OCI-LY3 (cell line): Measurements from ENCODE around the gene PRM1.

Experiments used
- H2AFZ ChIP-seq: fragments of 200-600, 300-600 bp; shearing (Covaris generic); 2 replicates; pipeline ENCODE4 v1.6.0; 2014; ENCODE audit warnings: antibody characterized with exemption, low read depth, low read length
- H3K27ac ChIP-seq: fragments of 200-600, 300-600 bp; sonication (generic); 2 replicates; pipeline ENCODE4 v1.5.1; 2014; ENCODE audit warnings: mild to moderate bottlenecking, low read length, moderate library complexity, mixed read lengths
- H3K27me3 ChIP-seq: fragments of 200-600, 300-600 bp; sonication (generic); 2 replicates; pipeline ENCODE4 v1.6.1; 2014; ENCODE audit warnings: low read depth, low read length, mixed read lengths
- H3K36me3 ChIP-seq: fragments of 200-600, 300-600 bp; sonication (generic); replicated peaks from 2 replicates; pipeline ENCODE3; 2014; ENCODE audit warnings: low read depth, low read length, mixed read lengths
- H3K4me1 ChIP-seq: fragments of 300-600, 200-600 bp; sonication (generic); 2 replicates; pipeline ENCODE4 v1.6.1; 2014; ENCODE audit warnings: low read length, mixed read lengths
- H3K4me2 ChIP-seq: fragments of 200-600, 300-600 bp; sonication (generic); 2 replicates; pipeline ENCODE4 v1.6.1; 2014; ENCODE audit warnings: low read length, mixed read lengths
- H3K4me3 ChIP-seq: fragments of 300-600, 200-600 bp; sonication (generic); 2 replicates; pipeline ENCODE4 v1.5.1; 2014; ENCODE audit warnings: antibody characterized with exemption, mild to moderate bottlenecking, low read length, moderate library complexity
- H3K79me2 ChIP-seq: fragments of 300-600, 200-600 bp; shearing (Covaris generic); 2 replicates; pipeline ENCODE4 v1.6.1; 2014; ENCODE audit warnings: mild to moderate bottlenecking, low read length, mixed read lengths
- H3K9ac ChIP-seq: fragments of 300-600, 200-600 bp; shearing (Covaris generic); 2 replicates; pipeline ENCODE4 v1.6.0; 2014; ENCODE audit warnings: mild to moderate bottlenecking, low read length, moderate library complexity
- H3K9me3 ChIP-seq: fragments of 200-600, 300-600 bp; shearing (Covaris generic); 2 replicates; pipeline ENCODE4 v1.6.1; 2014; ENCODE audit warnings: low read length, mixed read lengths; ENCODE audit not compliant: insufficient read depth
- H4K20me1 ChIP-seq: fragments of 200-600, 300-600 bp; sonication (generic); 2 replicates; pipeline ENCODE4 v1.6.1; 2016; ENCODE audit warnings: low read length, mixed read lengths; ENCODE audit not compliant: insufficient read depth
- EZH2phosphoT487 ChIP-seq: fragments of 200-600 bp; shearing (Covaris generic); IDR thresholded peaks from 2 replicates; pipeline ENCODE4 v1.6.1; 2018; ENCODE audit warnings: antibody characterized with exemption, mixed run types, low read depth
- TF ChIP-seq, protein P1 (sequence below): fragments of 200-600, 300-600 bp; sonication (generic); IDR thresholded peaks from 2 replicates; pipeline ENCODE4 v1.5.1; 2014; ENCODE audit warnings: antibody characterized with exemption, low read length, low read depth

The PRM1 gene

DNA sequence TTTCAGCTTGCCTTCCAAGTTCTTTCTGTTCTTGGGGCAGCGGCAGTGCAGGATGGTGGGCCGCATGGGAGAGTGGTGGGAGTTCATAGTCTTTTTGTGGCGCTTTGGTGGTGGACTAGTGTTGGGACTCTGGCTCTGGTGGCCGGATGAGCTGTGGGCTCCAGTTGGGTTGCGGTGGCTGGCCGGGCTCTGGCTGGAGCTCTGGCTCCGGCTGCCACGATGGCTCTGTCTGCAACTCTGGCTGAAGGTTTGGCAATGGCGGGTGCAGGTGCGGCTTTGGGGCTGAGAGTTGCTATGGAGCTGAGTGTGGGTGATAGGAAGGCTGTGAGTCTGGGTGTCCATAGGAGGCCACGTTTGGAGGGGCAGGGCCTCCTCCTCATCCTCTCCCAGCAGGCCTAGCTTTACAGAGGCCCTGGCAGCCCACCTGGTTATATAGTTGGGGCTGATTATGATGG is 12.2 kb downstream of the PRM1 start, which contains the start of gene TNP2:
TNP2 (minus strand) TSS at position 405 of the 455 bp plus-strand sequence; CDS start at position 342, 63 bp downstream.
- Histone ChIP-seq H4K20me1 (no peaks in the 10 kb centered on the region), H3K9ac (no peak within 1 kb of the TSS), H3K79me2 (no peaks in the 10 kb centered on the region), H3K27ac (no peak within 1 kb of the TSS), H3K36me3 (no peaks in the 10 kb centered on the region), H3K4me3 (no peak within 1 kb of the TSS), H3K4me2 (no peak within 1 kb of the TSS), H3K27me3 (peaks cover 3% of the 10 kb centered on the region; the same call in 1 of the 2 replicates), H3K9me3 (no peaks in the 10 kb centered on the region), H3K4me1 (peaks cover 9% of the 10 kb centered on the region), H2AFZ (no peak within 1 kb of the TSS)
- TF ChIP-seq, protein P1, sequence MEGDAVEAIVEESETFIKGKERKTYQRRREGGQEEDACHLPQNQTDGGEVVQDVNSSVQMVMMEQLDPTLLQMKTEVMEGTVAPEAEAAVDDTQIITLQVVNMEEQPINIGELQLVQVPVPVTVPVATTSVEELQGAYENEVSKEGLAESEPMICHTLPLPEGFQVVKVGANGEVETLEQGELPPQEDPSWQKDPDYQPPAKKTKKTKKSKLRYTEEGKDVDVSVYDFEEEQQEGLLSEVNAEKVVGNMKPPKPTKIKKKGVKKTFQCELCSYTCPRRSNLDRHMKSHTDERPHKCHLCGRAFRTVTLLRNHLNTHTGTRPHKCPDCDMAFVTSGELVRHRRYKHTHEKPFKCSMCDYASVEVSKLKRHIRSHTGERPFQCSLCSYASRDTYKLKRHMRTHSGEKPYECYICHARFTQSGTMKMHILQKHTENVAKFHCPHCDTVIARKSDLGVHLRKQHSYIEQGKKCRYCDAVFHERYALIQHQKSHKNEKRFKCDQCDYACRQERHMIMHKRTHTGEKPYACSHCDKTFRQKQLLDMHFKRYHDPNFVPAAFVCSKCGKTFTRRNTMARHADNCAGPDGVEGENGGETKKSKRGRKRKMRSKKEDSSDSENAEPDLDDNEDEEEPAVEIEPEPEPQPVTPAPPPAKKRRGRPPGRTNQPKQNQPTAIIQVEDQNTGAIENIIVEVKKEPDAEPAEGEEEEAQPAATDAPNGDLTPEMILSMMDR, result no peak
- TF ChIP-seq EZH2phosphoT487, result no peak

GRCh38 chr16:11265124-11265523 is 16.0 kb downstream of the PRM1 start:
- H3K27ac ChIP-seq, result no peak overlapping the region
- peaks cover 9% of the 10 kb centered on the region; the same call in 1 of the 2 replicates for H3K27me3 ChIP-seq
- no peaks in the 10 kb centered on the region for H4K20me1 ChIP-seq
- no peaks in the 10 kb centered on the region for H3K36me3 ChIP-seq
- no peaks in the 10 kb centered on the region for H3K79me2 ChIP-seq
- TF ChIP-seq, protein P1, result no peak
- no peak overlapping the region for H3K4me3 ChIP-seq
- no peaks in the 10 kb centered on the region for H3K9me3 ChIP-seq
- no peak overlapping the region for H3K4me2 ChIP-seq
- peaks cover 14% of the 10 kb centered on the region for H3K4me1 ChIP-seq
- H3K9ac ChIP-seq, result no peak overlapping the region
- no peak overlapping the region for H2AFZ ChIP-seq

DNA sequence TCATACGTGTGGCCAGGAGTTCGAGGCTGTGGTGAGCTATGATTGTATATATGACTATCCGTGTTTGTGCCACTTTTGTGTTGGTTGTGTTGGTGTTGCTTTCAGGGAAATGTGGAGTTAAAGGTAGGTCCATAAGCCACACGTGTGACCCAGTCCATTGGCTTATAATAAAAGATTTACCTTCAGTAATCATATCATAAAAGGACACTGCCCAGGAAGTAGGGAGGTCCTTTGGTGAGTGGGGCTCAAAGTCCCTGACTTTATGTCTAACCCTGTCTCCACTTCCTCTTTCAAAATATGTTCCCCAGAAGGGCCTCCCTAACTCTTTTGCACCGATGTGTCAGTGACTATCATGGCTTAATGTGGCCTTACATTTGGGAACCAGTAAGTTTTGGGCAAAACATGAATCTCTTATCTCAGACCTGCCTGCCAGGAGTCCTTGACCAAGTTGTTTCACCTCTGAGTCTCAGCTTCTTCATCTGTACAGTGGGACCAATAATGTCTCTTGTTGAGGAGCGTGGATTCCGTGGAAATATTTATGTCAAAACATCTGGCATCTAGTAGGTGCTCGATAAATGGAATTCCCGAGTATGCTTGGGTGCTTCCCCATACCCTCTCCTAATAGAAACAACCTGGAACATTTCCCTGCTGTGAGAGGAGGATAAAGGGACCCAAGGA is 16.8 kb downstream of the PRM1 start:
- H3K9me3 ChIP-seq, result no peaks in the 10 kb centered on the region
- no peaks in the 10 kb centered on the region for H3K79me2 ChIP-seq
- TF ChIP-seq, protein P1, result no peak
- TF ChIP-seq EZH2phosphoT487, result no peak
- no peak overlapping the region for H2AFZ ChIP-seq
- no peak overlapping the region for H3K4me3 ChIP-seq
- H3K27ac ChIP-seq, result no peak overlapping the region
- no peaks in the 10 kb centered on the region for H3K36me3 ChIP-seq
- peak overlapping the region; percentile 15; the same call in 1 of the 2 replicates for H3K4me2 ChIP-seq
- no peaks in the 10 kb centered on the region for H4K20me1 ChIP-seq
- peaks cover 12% of the 10 kb centered on the region; the same call in 1 of the 2 replicates for H3K27me3 ChIP-seq
- H3K9ac ChIP-seq, result no peak overlapping the region
- H3K4me1 ChIP-seq, result peaks cover 14% of the 10 kb centered on the region

DNA sequence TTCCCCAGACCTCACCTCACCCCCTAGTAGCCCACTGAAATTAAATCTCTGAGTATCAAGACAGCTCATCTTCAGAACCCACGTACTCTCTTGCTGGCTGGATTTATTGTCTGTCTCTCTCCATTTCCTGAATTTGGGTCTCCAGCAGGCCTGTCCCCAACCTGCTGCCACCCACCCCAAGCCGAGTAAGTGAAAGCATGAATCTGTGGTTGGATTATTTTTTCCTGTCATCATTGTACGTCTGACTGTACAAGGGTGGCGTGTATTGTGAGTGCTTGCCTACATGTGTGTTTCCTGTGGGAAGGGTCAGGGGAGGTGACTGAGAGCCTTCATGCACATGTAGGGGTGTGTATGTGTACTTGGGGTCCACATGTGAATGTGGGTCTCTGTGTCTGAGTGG is 17.4 kb downstream of the PRM1 start:
- H4K20me1 ChIP-seq, result no peaks in the 10 kb centered on the region
- no peak for TF ChIP-seq EZH2phosphoT487
- TF ChIP-seq, protein P1, result no peak

More for the DNA sequence above, 17.4 kb downstream of the PRM1 start:
- no peak overlapping the region for H3K4me3 ChIP-seq
- no peak overlapping the region for H2AFZ ChIP-seq
- no peaks in the 10 kb centered on the region for H3K79me2 ChIP-seq
- peaks cover 20% of the 10 kb centered on the region for H3K4me1 ChIP-seq
- H3K4me2 ChIP-seq, result peak overlapping the region; percentile 15; the same call in 1 of the 2 replicates
- no peak overlapping the region for H3K27ac ChIP-seq
- H3K36me3 ChIP-seq, result no peaks in the 10 kb centered on the region
- H3K9ac ChIP-seq, result no peak overlapping the region
- H3K27me3 ChIP-seq, result peaks cover 16% of the 10 kb centered on the region; the same call in 1 of the 2 replicates
- H3K9me3 ChIP-seq, result no peaks in the 10 kb centered on the region
